ENCODE measurements around the gene PHF23.

The PHF23 gene

DNA sequence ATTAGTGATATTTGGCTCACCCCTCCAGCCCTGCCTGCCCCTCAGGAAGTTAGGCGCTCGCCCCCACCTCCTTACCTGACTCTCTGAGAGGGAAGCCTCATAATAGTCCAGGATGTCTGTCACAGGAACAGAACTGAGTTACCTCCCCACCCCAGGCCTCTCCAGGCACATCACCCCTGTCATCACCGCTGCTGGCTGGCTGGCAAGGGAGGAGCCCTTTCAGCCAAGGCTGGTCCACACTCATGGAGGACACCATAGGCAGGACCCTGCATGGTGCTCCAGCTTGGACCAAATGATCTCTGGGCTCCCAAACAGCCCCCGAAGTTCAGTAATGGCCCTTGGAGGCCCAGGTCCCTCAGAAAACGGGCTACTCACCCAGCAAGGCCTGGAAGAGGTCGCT lies 21.1 kb downstream of the PHF23 start:
- no peak for TF ChIP-seq CTCF (IDR thresholded peaks at IDR 0.05; ENCODE audit: low read depth, low read length)
- H3K4me3 ChIP-seq (ENCODE audit: low read depth, low read length): peak overlapping the region; percentile 72

DNA sequence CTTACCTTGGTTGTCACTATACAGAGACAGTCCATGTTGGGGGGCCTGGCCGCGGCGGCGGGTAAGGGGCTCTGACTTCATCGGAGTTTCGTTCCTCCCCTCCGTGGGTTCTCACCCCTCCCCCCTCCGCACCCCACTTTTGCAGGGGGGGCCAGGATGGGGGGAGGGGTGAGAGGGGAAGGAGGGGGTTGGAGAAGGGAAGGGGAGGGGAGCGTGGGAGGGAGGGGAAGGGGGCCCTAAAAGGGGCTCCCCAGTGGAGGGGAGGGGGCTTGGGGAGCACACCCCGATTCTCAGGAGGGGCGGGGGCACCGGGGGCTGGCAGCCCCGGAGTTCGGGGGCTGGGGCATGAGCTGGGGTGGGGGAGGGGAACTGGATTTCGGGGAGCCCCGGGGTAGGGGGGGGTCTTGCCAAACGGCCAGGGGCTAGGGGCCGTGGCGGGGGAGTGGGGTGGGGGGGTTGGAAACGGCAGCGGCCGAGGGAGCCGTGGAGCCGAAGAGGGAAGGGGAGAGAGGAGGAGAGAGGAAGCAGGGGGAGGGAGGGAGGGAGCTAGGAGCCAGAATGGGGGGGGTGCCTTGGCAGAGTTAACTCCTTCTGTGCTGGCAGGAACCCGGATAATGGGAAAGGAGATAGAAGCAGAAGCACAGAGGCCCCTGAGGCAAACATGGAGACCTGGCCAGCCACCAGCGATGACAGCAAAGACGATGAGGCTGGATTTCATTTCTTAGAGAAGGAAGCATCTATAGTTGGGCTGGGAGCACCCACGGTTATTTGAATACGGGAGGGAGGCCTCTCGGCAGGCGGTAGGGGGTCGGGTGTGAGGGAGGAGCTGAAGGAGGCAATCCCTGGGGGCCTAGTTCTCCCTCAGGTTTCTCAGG lies 21.9 kb downstream of the PHF23 start:
- TF ChIP-seq CTCF (IDR thresholded peaks at IDR 0.05; ENCODE audit: low read depth, low read length): no peak
- peak overlapping the region; percentile 72 for H3K4me3 ChIP-seq (ENCODE audit: low read depth, low read length)

- peak overlapping the region; percentile 72 for H3K4me3 ChIP-seq (ENCODE audit: low read depth, low read length)
- TF ChIP-seq CTCF (IDR thresholded peaks at IDR 0.05; ENCODE audit: low read depth, low read length): no peak
These were observed 22.8 kb downstream of the PHF23 start for GRCh38 chr17:7216242-7217112.

DNA sequence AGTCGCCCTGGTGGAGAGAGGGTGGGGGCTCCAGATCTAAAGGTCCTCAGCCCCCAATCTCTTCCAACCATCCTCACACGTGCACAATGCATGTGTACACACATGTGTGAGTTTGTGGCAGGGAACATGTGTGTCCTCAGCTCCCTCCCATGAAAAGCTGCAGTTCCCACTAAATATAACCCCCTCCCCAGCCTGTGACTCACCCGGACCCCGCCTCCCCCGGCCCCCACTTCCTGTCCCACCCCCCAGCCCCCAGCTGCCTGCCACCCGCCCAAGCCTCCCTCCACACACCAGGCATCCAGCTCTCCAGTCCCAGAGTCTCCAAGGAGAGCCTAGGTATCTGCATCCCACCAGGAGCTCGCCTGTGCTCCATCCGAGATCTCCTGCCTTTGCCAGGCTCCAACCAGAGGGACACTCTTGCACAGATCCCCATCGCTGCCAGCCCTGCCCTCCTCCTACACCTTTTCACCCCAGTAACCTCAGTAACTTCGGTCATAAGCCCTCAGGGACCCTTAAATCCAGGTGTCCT lies 23.5 kb downstream of the PHF23 start:
- no peak for TF ChIP-seq CTCF (IDR thresholded peaks at IDR 0.05; ENCODE audit: low read depth, low read length)
- peak overlapping the region; percentile 72 for H3K4me3 ChIP-seq (ENCODE audit: low read depth, low read length)

DNA sequence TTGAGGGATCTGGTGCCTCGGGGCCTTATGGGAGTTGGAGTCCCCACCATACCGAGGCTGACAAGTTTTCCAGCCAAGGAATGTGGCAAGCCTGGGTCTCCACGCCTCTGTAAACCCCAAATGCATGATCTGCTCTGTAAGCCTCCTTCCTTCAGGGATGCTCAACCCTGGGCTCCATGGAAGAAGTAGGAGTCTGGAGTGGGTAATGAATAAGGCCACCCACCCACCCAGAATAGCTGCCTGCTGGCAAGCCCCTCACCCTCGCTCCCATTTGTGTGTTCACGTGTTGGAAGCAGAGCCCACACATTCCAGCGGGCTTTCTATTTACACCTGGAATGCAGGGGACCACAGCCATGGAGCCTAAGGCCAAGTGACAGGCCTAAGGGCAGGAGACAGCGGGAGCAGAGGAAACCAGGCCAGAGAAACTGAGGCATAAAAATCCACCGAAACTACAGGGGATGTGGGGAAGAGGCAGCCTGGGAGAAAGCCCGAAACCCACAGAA lies 24.1 kb downstream of the PHF23 start:
- H3K4me3 ChIP-seq (ENCODE audit: low read depth, low read length): peak overlapping the region; percentile 54
- no peak for TF ChIP-seq CTCF (IDR thresholded peaks at IDR 0.05; ENCODE audit: low read depth, low read length)

DNA sequence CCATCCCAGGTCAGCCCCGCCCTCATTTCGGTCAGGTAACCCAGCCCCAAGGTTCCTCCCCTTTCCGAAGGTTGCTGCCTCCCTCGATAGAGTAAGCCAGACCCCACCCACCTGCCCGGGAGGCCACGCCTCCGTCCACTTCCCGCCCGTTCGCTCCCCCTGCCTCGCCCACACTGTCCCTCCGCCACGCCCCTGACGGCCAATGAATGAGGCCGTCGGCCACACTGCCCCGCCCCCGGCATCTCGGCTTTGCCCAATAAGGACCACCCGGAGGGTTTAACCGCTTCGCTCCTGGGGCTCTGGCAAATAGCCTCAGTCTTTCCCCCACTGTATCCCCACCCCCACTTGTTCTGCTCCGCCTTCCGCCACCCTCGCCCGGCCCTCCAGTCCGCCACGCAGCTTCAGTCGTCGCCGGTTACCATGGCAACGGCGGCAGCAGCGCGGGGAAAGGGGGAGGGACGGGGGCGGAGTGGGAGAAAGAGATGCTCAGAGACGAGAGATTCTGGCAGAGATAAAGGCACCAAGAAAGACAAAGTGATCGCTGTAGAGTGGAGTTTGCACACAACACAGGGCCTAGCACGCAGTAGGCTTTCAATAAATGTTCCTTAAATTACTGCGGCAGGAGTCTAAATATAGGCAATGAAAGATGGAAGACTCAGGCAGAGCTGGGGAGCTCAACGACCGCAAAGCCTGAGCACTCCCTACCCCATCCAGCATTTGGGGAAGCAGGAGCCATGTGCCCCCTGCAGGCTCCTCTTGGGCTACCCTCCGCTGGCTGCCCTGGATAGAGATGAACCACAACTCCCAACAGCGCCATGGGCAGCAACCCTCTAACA lies 24.7 kb downstream of the PHF23 start:
- peak; percentile 51 for TF ChIP-seq CTCF (IDR thresholded peaks at IDR 0.05; ENCODE audit: low read depth, low read length)
- peak overlapping the region; percentile 54 for H3K4me3 ChIP-seq (ENCODE audit: low read depth, low read length)
